GM18873 (cell line): Measurements from ENCODE around the gene ETV6.

ENCODE experiments used
- ATAC-seq: cut with Tn5 transposase; IDR thresholded peaks from one replicate; pipeline ENCODE4 v1.9.1; 2021; ENCODE audit warnings: mild to moderate bottlenecking, moderate library complexity, moderate number of reproducible peaks; ENCODE audit not compliant: unreplicated experiment, low FRiP score

Gene ETV6

DNA sequence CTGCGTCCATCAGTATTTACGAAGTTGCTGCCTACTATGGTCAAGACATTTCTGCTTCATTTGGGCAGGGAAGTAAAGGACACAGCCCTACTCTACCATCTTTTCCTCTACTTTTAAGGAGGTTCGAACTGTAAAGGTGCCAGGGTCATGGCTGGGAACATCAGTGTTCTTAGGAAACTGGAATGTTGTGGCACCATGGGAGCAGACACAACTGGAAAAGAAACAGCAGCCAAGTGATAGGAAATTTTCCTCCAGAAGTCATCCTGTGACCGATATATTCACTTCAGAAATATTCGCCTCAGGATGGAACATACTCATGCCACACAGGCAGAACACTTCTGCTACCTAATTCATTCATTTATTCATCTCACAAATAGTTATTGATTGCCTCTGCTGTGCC, 104.4 kb downstream of the ETV6 start:
- no peak for ATAC-seq

DNA sequence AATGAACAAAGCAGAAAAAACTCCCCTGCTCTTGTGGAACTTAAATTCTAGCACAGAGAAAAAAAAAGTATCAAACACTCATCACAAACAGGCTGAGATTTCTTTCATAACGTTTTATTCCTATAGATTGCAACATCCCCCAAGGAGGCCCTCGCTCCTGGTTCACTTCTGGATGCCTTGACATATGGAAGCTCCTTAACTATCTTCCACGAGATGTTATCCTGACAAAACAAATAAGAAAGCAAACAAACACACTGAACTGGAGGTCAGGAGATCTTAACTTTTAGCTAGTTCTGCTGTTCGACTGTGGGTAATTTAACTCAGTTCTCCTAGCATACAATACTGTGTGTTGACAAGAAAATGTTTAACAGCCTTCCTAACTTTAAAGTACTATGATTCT, 104.8 kb downstream of the ETV6 start:
- no peak for ATAC-seq

DNA sequence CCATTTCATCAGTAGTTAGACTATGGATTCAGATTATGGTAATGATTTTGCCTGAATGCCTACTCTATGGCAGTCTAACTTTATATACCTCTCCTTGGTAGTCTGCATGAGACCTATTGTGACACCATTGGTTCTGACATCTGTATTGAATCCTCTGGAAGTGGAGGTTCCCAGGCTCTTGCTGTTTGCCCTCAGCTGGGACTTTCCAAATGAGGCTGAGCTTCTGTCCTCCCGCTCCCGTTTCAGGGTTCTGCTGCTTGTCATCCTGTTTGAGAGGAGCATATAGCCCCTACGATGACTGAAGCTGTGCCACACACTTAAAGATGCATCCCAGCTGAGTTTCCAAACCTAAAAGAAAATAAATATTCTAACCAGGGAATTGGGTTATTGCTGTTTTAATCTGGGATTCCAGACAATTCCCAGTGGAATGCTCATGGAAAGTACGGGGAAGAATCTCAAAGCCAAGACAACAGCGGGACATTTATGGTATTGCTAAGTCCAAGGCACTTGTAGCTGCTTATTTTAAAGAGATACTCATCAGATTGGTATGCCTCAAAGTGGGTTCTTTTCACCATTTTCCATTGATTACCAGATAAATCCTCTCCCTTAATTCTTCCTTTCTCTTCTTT, 105.9 kb downstream of the ETV6 start:
- no peak for ATAC-seq

GRCh38 chr12:11756022-11756421, 106.5 kb downstream of the ETV6 start:
- no peak for ATAC-seq

DNA sequence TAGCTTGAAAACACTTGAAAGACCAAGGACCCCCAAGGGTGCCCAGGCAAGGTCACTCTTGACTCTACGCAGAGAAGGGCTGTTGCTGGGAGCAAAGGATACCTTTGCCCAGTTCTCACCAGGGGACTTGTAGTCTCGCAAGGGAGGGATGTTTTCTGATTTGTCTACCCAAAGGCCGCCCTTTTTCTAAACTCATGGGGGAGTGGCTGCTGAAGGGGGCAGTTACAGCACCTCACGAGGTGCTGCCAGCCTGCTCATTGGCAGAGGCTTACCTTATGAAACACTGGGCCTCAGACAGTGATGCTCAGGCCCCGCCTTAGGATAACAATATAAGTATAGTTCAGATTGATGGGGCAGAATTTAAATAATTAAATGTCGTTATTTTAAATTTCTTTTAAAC, 107.0 kb downstream of the ETV6 start:
- no peak for ATAC-seq

DNA sequence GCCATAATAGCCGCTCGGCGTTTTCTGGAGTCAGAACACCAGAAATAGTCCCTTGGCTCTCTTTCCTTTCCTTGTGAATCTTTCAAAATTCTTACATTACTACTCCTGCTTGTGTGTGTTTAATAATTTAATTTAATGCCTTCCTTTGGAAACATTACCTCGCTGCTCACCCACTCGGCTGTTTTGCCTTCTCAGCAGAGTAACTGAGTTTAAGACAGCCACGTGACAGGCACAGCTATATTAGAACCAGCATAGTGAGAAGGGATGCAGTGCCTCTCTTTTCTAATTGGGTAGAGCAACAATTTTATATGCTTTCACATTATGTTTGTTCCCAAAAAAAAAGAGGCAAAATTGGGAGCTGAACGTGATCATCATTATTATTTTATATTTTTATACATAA, 107.6 kb downstream of the ETV6 start:
- no peak for ATAC-seq

GRCh38 chr12:11757531-11757930, 108.1 kb downstream of the ETV6 start:
- ATAC-seq = no peak

- no peak for ATAC-seq
Measured at GRCh38 chr12:11758087-11758486, 108.6 kb downstream of the ETV6 start.

- ATAC-seq = peak; percentile 40
Measured at GRCh38 chr12:11758510-11759493, 109.3 kb downstream of the ETV6 start.

- ATAC-seq = no peak
Measured at GRCh38 chr12:11759494-11759878, 110.0 kb downstream of the ETV6 start.

GRCh38 chr12:11759899-11760298, 110.4 kb downstream of the ETV6 start:
- no peak for ATAC-seq

DNA sequence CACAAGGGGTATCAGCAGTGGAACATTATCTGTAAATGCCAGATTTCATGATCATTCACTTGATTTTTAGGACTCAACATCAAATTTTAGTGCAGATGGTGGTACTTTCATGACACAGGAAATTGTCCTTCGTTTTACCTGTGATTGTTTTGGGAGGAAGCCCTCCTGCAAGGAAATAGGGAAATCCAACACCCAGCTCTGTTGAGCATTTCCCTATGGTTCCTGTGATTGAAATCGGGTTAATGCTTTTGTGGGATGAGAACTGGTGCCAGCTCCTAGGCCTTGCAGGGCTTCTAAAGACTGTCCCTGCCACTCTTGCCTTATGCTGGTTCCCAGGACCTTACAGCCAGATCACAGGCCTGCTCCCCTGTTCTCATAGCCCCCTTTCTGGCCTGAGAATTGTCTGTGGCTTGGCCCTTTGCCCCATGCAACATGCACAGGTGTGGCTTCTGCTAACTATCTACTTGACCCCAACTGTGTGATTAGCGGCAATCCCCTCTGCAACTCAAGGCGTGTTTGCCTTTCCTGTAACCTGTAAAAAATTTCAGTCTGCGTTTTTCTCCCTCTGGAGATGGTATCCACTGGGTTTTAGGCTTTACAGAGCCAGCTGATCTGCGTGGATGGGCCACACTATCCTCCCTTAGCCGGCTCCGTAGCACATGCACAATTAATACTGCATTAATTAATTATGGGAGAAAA, 112.5 kb downstream of the ETV6 start:
- ATAC-seq = peak; percentile 47

DNA sequence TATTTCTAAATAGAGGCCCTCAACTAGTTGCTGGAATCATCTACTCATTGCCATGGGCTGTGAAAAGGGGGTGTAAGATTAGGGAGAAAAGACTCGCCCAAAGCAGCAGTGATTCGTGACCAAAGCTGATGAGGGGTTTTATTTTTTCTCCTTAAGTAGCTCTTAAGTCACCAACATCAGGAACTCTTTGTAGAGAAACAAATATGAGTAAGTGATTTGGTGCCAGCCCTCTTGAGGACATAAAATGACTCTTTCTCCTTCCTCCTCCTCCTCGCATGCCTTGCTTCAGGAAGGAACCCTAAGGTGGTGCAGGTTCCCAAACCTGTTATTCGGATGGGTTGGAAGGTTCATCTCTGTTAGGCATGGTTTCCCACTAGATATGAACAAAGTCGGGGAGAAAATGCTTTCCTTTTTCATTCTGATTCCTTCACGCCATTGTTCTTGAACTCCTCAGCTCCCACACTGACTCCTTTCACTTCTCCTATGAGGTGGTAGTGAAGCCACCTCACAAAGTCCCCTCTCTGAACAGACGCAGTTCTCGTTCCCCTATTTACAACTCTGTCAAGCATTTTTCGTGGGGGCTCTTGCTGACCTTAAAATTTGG, 113.4 kb downstream of the ETV6 start:
- no peak for ATAC-seq

DNA sequence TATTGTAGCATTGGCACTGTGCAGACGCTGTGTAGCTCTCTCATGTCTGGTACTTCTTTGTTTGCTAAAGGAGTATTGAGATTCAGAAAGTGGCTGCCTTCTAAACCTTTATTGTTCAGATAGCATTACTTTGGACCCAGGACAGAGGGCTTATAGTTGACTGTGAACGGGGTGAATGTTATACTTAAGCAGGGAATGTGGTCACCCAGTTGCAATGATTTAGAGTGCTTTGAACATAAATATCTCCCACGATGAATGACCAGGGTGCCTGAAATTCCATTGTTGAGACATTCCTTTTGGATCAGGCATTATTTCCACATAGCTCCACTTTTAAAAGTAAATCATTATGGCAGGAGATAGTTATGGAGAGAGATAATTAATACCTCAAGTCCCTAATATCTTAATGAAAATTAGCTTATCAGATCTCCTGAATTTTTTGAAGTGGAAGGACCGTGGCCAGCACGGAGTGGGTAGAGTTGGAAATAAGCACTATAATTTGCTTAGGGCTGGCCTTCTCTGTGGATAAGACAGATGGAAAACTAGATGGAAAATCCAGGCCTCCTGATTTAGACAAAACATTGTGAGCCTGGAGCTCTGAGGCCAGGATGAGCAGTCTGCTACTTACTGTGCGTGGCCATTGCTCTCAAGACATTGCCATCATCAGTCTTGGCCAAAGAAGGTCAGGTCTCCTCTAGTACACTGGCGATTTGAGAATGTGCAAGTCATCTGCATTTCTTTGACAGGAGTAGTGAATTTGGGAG, 114.5 kb downstream of the ETV6 start:
- no peak for ATAC-seq

GRCh38 chr12:11764837-11765236, 115.4 kb downstream of the ETV6 start:
- no peak for ATAC-seq

- ATAC-seq = no peak
Measured at GRCh38 chr12:11765421-11765816, 115.9 kb downstream of the ETV6 start.

- ATAC-seq = no peak
Measured at GRCh38 chr12:11765817-11766794, 116.6 kb downstream of the ETV6 start.

- no peak for ATAC-seq
Measured at GRCh38 chr12:11767029-11767724, 117.7 kb downstream of the ETV6 start.
